HEK293 (cell line): ENCODE data around the gene ZFAND2B.

Experiments
- CTCF ChIP-seq: fragments of 450-650 bp; formaldehyde crosslinking; IDR thresholded peaks from 2 replicates; pipeline ENCODE4 v1.5.1; 2016; ENCODE audit warnings: missing biosample characterization, missing genetic modification characterization
- EGR2 ChIP-seq: fragments of 450-650 bp; formaldehyde crosslinking; IDR thresholded peaks from 2 replicates; pipeline ENCODE4 v1.5.1; 2016; ENCODE audit warnings: low read depth, missing biosample characterization, missing genetic modification characterization
- FEZF1 ChIP-seq: fragments of 450-650 bp; formaldehyde crosslinking; IDR thresholded peaks from 2 replicates; pipeline ENCODE4 v1.5.1; 2016; ENCODE audit warnings: missing biosample characterization, missing genetic modification characterization
- GLIS2 ChIP-seq: fragments of 450-650 bp; formaldehyde crosslinking; IDR thresholded peaks from 2 replicates; pipeline ENCODE4 v1.5.1; 2016; ENCODE audit warnings: missing biosample characterization, missing genetic modification characterization
- KLF10 ChIP-seq: fragments of 450-650 bp; IDR thresholded peaks from 2 replicates; pipeline ENCODE4 v1.5.1; 2018; ENCODE audit warnings: missing biosample characterization, mild to moderate bottlenecking, missing genetic modification characterization
- KLF8 ChIP-seq: fragments of 450-650 bp; formaldehyde crosslinking; IDR thresholded peaks from 2 replicates; pipeline ENCODE4 v1.5.1; 2016; ENCODE audit warnings: missing biosample characterization, missing genetic modification characterization
- PATZ1 ChIP-seq: fragments of 450-650 bp; formaldehyde crosslinking; IDR thresholded peaks from 2 replicates; pipeline ENCODE4 v1.5.1; 2016; ENCODE audit warnings: missing biosample characterization, missing genetic modification characterization
- SP7 ChIP-seq: fragments of 450-650 bp; formaldehyde crosslinking; IDR thresholded peaks from 2 replicates; pipeline ENCODE4 v1.5.1; 2016; ENCODE audit warnings: missing biosample characterization, missing genetic modification characterization
- TRIM28 ChIP-seq: IDR thresholded peaks from 2 replicates; pipeline ENCODE4 v1.6.1; 2011; ENCODE audit warnings: low read length, control low read depth, borderline replicate concordance
- WT1 ChIP-seq: fragments of 450-650 bp; formaldehyde crosslinking; IDR thresholded peaks from 2 replicates; pipeline ENCODE4 v1.5.1; 2016; ENCODE audit warnings: missing biosample characterization, missing genetic modification characterization
- ZBTB20 ChIP-seq: fragments of 450-650 bp; formaldehyde crosslinking; IDR thresholded peaks from 2 replicates; pipeline ENCODE4 v1.5.1; 2016; ENCODE audit warnings: missing biosample characterization, missing genetic modification characterization
- ZBTB48 ChIP-seq: fragments of 450-650 bp; formaldehyde crosslinking; IDR thresholded peaks from 2 replicates; pipeline ENCODE4 v1.5.1; 2016; ENCODE audit warnings: missing biosample characterization, missing genetic modification characterization
- ZBTB7A ChIP-seq: fragments of 450-650 bp; formaldehyde crosslinking; IDR thresholded peaks from 2 replicates; pipeline ENCODE4 v1.5.1; 2016; ENCODE audit warnings: low read depth, missing biosample characterization, missing genetic modification characterization
- ZNF211 ChIP-seq: fragments of 450-650 bp; formaldehyde crosslinking; IDR thresholded peaks from 2 replicates; pipeline ENCODE4 v1.5.1; 2016; ENCODE audit warnings: low read depth, missing biosample characterization, missing genetic modification characterization
- ZNF391 ChIP-seq: fragments of 450-650 bp; formaldehyde crosslinking; IDR thresholded peaks from 2 replicates; pipeline ENCODE4 v1.5.1; 2016; ENCODE audit warnings: low read depth, missing biosample characterization, missing genetic modification characterization, borderline replicate concordance
- ZNF514 ChIP-seq: fragments of 450-650 bp; formaldehyde crosslinking; IDR thresholded peaks from 2 replicates; pipeline ENCODE4 v1.5.1; 2016; ENCODE audit warnings: missing biosample characterization, missing genetic modification characterization
- ZNF521 ChIP-seq: fragments of 450-650 bp; formaldehyde crosslinking; IDR thresholded peaks from 2 replicates; pipeline ENCODE4 v1.5.1; 2017; ENCODE audit warnings: missing biosample characterization, mild to moderate bottlenecking, missing genetic modification characterization
- ZNF561 ChIP-seq: fragments of 450-650 bp; IDR thresholded peaks from 2 replicates; pipeline ENCODE4 v1.5.1; 2018; ENCODE audit warnings: missing biosample characterization, missing genetic modification characterization, borderline replicate concordance
- ZNF629 ChIP-seq: fragments of 450-650 bp; formaldehyde crosslinking; IDR thresholded peaks from 2 replicates; pipeline ENCODE4 v1.5.1; 2017; ENCODE audit warnings: missing biosample characterization, missing genetic modification characterization
- TF ChIP-seq, protein P1 (sequence below): fragments of 450-650 bp; formaldehyde crosslinking; IDR thresholded peaks from 2 replicates; pipeline ENCODE4 v1.5.1; 2016; ENCODE audit warnings: missing biosample characterization, missing genetic modification characterization
- TF ChIP-seq, protein P2 (sequence below): fragments of 450-650 bp; formaldehyde crosslinking; IDR thresholded peaks from 2 replicates; pipeline ENCODE4 v1.5.1; 2016; ENCODE audit warnings: missing biosample characterization, missing genetic modification characterization
- TF ChIP-seq, protein P3 (sequence below): fragments of 450-650 bp; formaldehyde crosslinking; IDR thresholded peaks from 2 replicates; pipeline ENCODE4 v1.5.1; 2016; ENCODE audit warnings: missing biosample characterization, missing genetic modification characterization
- TF ChIP-seq, protein P4 (sequence below): fragments of 450-650 bp; formaldehyde crosslinking; IDR thresholded peaks from 2 replicates; pipeline ENCODE4 v1.5.1; 2016; ENCODE audit warnings: missing biosample characterization, missing genetic modification characterization

ZFAND2B gene

GRCh38 chr2:219176818-219177551 lies 29.6 kb upstream of the ZFAND2B start, which contains the start of gene CNPPD1 (continued):
- TF ChIP-seq KLF8 (peak; percentile 87), KLF10 (tag by site-specific recombination) (peak; percentile 71; the same call in 1 of the 2 replicates), FEZF1 (tag by site-specific recombination) (peak; percentile 52; the same call in 1 of the 2 replicates), GLIS2 (tag by site-specific recombination) (peak; percentile 96), SP7 (peak; percentile 59), EGR2 (tag by site-specific recombination) (0 out of 2 replicates have a peak, but pooled peaks have one; percentile 27), ZNF561 (tag by site-specific recombination) (peak; percentile 75; the same call in 1 of the 2 replicates), CTCF (tag by site-specific recombination) (0 out of 2 replicates have a peak, but pooled peaks have one; percentile 63), ZBTB7A (tag by site-specific recombination) (peak; percentile 6; the same call in 1 of the 2 replicates), ZBTB20 (tag by site-specific recombination) (peak; percentile 95), ZNF211 (tag by site-specific recombination) (no peak), ZBTB48 (tag by site-specific recombination) (peak; percentile 23; the same call in 1 of the 2 replicates), PATZ1 (tag by site-specific recombination) (peak; percentile 89), TRIM28 (no peak), ZNF391 (tag by site-specific recombination) (peak; percentile 13; the same call in 1 of the 2 replicates), WT1 (tag by site-specific recombination) (0 out of 2 replicates have a peak, but pooled peaks have one; percentile 17), ZNF521 (tag by site-specific recombination) (no peak), ZNF629 (peak; percentile 21; the same call in 1 of the 2 replicates), ZNF514 (tag by site-specific recombination) (no peak)
- TF ChIP-seq, protein P1, sequence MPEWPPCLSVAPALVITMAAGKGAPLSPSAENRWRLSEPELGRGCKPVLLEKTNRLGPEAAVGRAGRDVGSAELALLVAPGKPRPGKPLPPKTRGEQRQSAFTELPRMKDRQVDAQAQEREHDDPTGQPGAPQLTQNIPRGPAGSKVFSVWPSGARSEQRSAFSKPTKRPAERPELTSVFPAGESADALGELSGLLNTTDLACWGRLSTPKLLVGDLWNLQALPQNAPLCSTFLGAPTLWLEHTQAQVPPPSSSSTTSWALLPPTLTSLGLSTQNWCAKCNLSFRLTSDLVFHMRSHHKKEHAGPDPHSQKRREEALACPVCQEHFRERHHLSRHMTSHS, result no peak
- TF ChIP-seq, protein P2, sequence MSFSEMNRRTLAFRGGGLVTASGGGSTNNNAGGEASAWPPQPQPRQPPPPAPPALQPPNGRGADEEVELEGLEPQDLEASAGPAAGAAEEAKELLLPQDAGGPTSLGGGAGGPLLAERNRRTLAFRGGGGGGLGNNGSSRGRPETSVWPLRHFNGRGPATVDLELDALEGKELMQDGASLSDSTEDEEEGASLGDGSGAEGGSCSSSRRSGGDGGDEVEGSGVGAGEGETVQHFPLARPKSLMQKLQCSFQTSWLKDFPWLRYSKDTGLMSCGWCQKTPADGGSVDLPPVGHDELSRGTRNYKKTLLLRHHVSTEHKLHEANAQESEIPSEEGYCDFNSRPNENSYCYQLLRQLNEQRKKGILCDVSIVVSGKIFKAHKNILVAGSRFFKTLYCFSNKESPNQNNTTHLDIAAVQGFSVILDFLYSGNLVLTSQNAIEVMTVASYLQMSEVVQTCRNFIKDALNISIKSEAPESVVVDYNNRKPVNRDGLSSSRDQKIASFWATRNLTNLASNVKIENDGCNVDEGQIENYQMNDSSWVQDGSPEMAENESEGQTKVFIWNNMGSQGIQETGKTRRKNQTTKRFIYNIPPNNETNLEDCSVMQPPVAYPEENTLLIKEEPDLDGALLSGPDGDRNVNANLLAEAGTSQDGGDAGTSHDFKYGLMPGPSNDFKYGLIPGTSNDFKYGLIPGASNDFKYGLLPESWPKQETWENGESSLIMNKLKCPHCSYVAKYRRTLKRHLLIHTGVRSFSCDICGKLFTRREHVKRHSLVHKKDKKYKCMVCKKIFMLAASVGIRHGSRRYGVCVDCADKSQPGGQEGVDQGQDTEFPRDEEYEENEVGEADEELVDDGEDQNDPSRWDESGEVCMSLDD (tag by site-specific recombination), result 0 out of 2 replicates have a peak, but pooled peaks have one; percentile 47
- TF ChIP-seq, protein P3, sequence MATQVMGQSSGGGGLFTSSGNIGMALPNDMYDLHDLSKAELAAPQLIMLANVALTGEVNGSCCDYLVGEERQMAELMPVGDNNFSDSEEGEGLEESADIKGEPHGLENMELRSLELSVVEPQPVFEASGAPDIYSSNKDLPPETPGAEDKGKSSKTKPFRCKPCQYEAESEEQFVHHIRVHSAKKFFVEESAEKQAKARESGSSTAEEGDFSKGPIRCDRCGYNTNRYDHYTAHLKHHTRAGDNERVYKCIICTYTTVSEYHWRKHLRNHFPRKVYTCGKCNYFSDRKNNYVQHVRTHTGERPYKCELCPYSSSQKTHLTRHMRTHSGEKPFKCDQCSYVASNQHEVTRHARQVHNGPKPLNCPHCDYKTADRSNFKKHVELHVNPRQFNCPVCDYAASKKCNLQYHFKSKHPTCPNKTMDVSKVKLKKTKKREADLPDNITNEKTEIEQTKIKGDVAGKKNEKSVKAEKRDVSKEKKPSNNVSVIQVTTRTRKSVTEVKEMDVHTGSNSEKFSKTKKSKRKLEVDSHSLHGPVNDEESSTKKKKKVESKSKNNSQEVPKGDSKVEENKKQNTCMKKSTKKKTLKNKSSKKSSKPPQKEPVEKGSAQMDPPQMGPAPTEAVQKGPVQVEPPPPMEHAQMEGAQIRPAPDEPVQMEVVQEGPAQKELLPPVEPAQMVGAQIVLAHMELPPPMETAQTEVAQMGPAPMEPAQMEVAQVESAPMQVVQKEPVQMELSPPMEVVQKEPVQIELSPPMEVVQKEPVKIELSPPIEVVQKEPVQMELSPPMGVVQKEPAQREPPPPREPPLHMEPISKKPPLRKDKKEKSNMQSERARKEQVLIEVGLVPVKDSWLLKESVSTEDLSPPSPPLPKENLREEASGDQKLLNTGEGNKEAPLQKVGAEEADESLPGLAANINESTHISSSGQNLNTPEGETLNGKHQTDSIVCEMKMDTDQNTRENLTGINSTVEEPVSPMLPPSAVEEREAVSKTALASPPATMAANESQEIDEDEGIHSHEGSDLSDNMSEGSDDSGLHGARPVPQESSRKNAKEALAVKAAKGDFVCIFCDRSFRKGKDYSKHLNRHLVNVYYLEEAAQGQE, result peak; percentile 56; the same call in 1 of the 2 replicates
- TF ChIP-seq, protein P4, sequence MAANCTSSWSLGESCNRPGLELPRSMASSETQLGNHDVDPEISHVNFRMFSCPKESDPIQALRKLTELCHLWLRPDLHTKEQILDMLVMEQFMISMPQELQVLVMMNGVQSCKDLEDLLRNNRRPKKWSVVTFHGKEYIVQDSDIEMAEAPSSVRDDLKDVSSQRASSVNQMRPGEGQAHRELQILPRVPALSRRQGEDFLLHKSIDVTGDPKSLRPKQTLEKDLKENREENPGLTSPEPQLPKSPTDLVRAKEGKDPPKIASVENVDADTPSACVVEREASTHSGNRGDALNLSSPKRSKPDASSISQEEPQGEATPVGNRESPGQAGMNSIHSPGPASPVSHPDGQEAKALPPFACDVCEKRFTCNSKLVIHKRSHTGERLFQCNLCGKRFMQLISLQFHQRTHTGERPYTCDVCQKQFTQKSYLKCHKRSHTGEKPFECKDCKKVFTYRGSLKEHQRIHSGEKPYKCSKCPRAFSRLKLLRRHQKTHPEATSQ (tag by site-specific recombination), result no peak
